DND-41 (cell line): ENCODE results near the gene EPRS1.

Experiments used
- ATAC-seq: fragments of 200-7000 bp; cut with Tn5 transposase; 3 replicates; pipeline ENCODE4 v1.9.1; 2021; ENCODE audit warnings: low read depth; ENCODE audit not compliant: insufficient read depth
- DNase-seq: peaks from one replicate; pipeline ENCODE4 v3.0.0-alpha.2; 2020
- H2AFZ ChIP-seq: 2 replicates; pipeline ENCODE4 v1.6.0; 2012; ENCODE audit warnings: low read depth, low read length
- H3K27ac ChIP-seq: 2 replicates; pipeline ENCODE4 v1.5.1; 2012; ENCODE audit warnings: low read length, inconsistent platforms
- H3K27me3 ChIP-seq: fragments of 200-600 bp; sonication (generic); 2 replicates; pipeline ENCODE4 v1.6.0; 2012; ENCODE audit warnings: low read length, mild to moderate bottlenecking, inconsistent platforms; ENCODE audit not compliant: insufficient read depth, poor library complexity
- H3K36me3 ChIP-seq: 2 replicates; pipeline ENCODE4 v1.5.1; 2012; ENCODE audit warnings: low read length, inconsistent platforms; ENCODE audit not compliant: insufficient read depth
- H3K4me1 ChIP-seq: 2 replicates; pipeline ENCODE4 v1.5.1; 2012; ENCODE audit warnings: mild to moderate bottlenecking, low read length; ENCODE audit not compliant: insufficient read depth
- H3K4me2 ChIP-seq: 2 replicates; pipeline ENCODE4 v1.6.0; 2012; ENCODE audit warnings: mild to moderate bottlenecking, moderate library complexity, low read length, inconsistent platforms; ENCODE audit not compliant: insufficient read depth
- H3K4me3 ChIP-seq, 2 experiments: fragments of 200-600 bp in 1 of 2; shearing (Covaris generic) in 1 of 2; 2 replicates each; pipeline ENCODE4 v1.5.1; 2012 to 2016; ENCODE audit warnings: inconsistent platforms in 2 of 2, low read length in 2 of 2, mild to moderate bottlenecking in 2 of 2, low read depth in 1 of 2, moderate library complexity in 1 of 2
- H3K79me2 ChIP-seq: 2 replicates; pipeline ENCODE4 v1.6.0; 2012; ENCODE audit warnings: low read length, inconsistent platforms; ENCODE audit not compliant: insufficient read depth
- H3K9ac ChIP-seq: 2 replicates; pipeline ENCODE4 v1.6.0; 2012; ENCODE audit warnings: low read depth, mild to moderate bottlenecking, inconsistent platforms, low read length, moderate library complexity
- H3K9me3 ChIP-seq: 2 replicates; pipeline ENCODE4 v1.5.1; 2012; ENCODE audit warnings: low read length, moderate library complexity, mild to moderate bottlenecking, inconsistent platforms; ENCODE audit not compliant: insufficient read depth, severe bottlenecking
- H4K20me1 ChIP-seq: 2 replicates; pipeline ENCODE4 v1.6.0; 2012; ENCODE audit warnings: low read length; ENCODE audit not compliant: insufficient read depth
- EZH2 ChIP-seq: IDR thresholded peaks from 3 replicates; pipeline ENCODE4 v1.6.1; 2012; ENCODE audit warnings: borderline replicate concordance, low read depth, mild to moderate bottlenecking, moderate library complexity, low read length, inconsistent platforms; ENCODE audit not compliant: severe bottlenecking
- TF ChIP-seq, protein P1 (sequence below): IDR thresholded peaks from 2 replicates; pipeline ENCODE4 v1.5.1; 2012; ENCODE audit warnings: borderline replicate concordance, low read length, moderate library complexity, mild to moderate bottlenecking; ENCODE audit not compliant: poor library complexity, severe bottlenecking; ENCODE audit errors: extremely low read depth

Gene EPRS1

DNA sequence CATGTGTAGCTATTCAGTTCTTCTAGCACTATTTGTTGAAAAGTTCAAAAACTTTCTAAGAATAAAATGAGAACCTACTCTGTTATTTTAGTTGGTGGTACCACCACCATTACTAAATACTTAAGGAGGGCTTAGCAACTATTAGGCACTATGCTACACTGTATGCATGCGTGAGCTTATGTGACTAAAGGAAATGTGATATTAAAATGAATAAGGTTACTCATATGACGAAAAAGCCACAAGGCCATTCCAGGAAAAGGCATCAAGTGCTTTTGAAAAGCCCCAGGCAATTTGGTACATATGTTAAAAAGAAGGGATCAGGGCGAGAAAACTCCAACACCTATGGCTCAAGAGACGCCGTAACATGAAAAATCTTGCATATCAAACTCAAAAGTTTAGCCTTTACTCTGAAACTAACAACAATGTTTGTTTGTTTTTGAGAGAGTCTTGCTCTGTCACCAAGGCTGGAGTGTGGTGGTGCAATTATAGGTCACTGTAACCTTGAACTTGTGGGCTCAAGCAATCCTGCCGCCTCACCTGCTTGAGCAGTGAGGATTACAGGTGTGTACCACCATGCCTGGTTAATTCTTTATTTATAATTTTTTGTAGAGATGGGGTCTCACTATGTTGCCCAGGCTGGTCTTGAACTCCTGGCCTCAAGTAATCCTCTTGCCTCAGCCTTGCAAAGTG lies 42.5 kb downstream of the EPRS1 start:
- Histone ChIP-seq H3K4me2 (no peak overlapping the region), H3K4me1 (no peaks in the 10 kb centered on the region), H3K9me3 (no peaks in the 10 kb centered on the region), H3K79me2 (no peaks in the 10 kb centered on the region), H3K4me3 (no peak overlapping the region), H2AFZ (no peak overlapping the region), H3K36me3 (peaks cover 86% of the 10 kb centered on the region), H3K27ac (no peak overlapping the region), H4K20me1 (no peaks in the 10 kb centered on the region), H3K9ac (no peak overlapping the region), H3K27me3 (no peaks in the 10 kb centered on the region)
- ATAC-seq (no peak), DNase-seq (no peak)
- TF ChIP-seq EZH2 = no peak

DNA sequence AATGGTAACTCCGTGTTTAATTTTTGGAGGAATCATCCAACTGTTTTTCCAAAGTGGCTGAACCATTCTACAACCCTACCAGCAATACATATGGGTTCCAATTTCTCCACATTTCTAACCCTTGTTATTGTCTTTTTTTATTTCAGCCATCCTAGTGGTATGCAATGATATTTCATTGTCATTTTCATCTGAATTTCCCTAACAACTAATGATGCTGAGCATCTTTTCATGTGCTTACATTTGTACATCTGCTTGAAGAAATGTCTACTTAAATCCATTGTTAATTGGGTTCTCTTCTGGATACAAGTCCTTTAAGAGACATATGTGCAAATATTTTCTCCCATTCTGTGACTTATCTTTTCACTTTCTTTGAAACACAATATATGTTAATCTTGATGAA lies 43.3 kb downstream of the EPRS1 start:
- peaks cover 87% of the 10 kb centered on the region for H3K36me3 ChIP-seq
- TF ChIP-seq, protein P1, sequence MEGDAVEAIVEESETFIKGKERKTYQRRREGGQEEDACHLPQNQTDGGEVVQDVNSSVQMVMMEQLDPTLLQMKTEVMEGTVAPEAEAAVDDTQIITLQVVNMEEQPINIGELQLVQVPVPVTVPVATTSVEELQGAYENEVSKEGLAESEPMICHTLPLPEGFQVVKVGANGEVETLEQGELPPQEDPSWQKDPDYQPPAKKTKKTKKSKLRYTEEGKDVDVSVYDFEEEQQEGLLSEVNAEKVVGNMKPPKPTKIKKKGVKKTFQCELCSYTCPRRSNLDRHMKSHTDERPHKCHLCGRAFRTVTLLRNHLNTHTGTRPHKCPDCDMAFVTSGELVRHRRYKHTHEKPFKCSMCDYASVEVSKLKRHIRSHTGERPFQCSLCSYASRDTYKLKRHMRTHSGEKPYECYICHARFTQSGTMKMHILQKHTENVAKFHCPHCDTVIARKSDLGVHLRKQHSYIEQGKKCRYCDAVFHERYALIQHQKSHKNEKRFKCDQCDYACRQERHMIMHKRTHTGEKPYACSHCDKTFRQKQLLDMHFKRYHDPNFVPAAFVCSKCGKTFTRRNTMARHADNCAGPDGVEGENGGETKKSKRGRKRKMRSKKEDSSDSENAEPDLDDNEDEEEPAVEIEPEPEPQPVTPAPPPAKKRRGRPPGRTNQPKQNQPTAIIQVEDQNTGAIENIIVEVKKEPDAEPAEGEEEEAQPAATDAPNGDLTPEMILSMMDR = no peak
- no peak for TF ChIP-seq EZH2
- DNase-seq = no peak

DNA sequence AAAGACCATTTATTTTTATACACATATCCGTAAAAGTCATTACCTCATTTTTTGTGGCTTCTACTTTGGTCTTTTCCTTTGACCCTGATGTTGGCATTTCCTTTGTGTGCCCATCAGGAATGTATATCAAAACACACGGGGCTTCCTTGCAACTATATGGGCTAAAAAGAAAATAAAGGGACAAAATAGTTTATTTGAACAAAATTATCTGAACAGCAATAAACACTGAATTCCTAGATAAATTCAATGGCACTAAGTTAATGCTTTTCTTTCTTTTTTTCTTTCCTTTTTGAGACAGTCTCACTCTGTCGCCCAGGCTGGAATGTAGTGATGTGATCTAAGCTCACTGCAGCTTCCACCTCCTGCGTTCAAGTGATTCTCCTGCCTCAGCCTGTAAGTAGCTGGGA lies 45.2 kb downstream of the EPRS1 start:
- TF ChIP-seq, protein P1 = no peak
- ATAC-seq (no peak), DNase-seq (no peak)
- H2AFZ ChIP-seq = no peak overlapping the region
- peaks cover 90% of the 10 kb centered on the region for H3K36me3 ChIP-seq
- no peak overlapping the region for H3K4me3 ChIP-seq
- H3K27ac ChIP-seq = no peak overlapping the region
- H3K9me3 ChIP-seq = no peaks in the 10 kb centered on the region
- H3K4me2 ChIP-seq = no peak overlapping the region
- H3K4me1 ChIP-seq = no peaks in the 10 kb centered on the region
- no peak overlapping the region for H3K9ac ChIP-seq
- H3K79me2 ChIP-seq = no peaks in the 10 kb centered on the region
- no peaks in the 10 kb centered on the region for H3K27me3 ChIP-seq
- H4K20me1 ChIP-seq = no peaks in the 10 kb centered on the region

More for the DNA sequence above, 43.3 kb downstream of the EPRS1 start:
- no peak overlapping the region for H3K9ac ChIP-seq
- no peaks in the 10 kb centered on the region for H3K4me1 ChIP-seq
- no peaks in the 10 kb centered on the region for H3K9me3 ChIP-seq
- no peaks in the 10 kb centered on the region for H3K79me2 ChIP-seq
- no peak for ATAC-seq
- no peak overlapping the region for H3K4me3 ChIP-seq
- H3K4me2 ChIP-seq = no peak overlapping the region
- H3K27me3 ChIP-seq = no peaks in the 10 kb centered on the region
- no peaks in the 10 kb centered on the region for H4K20me1 ChIP-seq
- H3K27ac ChIP-seq = no peak overlapping the region
- no peak overlapping the region for H2AFZ ChIP-seq

DNA sequence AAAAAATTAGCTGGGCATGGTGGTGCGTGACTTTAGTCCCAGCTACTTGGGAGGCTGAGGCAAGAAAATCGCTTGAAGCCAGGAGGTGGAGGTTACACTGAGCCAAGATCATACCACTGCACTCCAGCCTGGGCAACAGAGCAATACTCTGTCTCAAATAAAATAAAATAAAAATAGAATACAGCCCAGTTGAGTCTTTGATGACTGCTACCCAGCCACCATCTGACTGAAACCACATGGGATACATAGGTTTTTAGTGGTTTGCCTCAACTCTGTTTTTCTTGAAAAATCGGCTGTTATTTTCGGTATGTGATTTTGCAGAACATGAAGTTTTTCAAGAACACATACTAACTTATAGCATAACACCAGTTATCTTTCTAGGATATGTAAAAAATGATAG lies 46.5 kb downstream of the EPRS1 start:
- TF ChIP-seq, protein P1 = no peak
- TF ChIP-seq EZH2 = no peak
- no peak overlapping the region for H3K4me2 ChIP-seq
- H4K20me1 ChIP-seq = no peaks in the 10 kb centered on the region
- no peak overlapping the region for H3K9ac ChIP-seq
- no peak overlapping the region for H3K27ac ChIP-seq
- no peaks in the 10 kb centered on the region for H3K79me2 ChIP-seq
- no peaks in the 10 kb centered on the region for H3K4me1 ChIP-seq
- H3K4me3 ChIP-seq = no peak overlapping the region
- ATAC-seq = no peak
- DNase-seq = no peak
- no peaks in the 10 kb centered on the region for H3K27me3 ChIP-seq
- no peak overlapping the region for H2AFZ ChIP-seq
- H3K9me3 ChIP-seq = no peaks in the 10 kb centered on the region
- H3K36me3 ChIP-seq = peaks cover 90% of the 10 kb centered on the region
